ENCODE measurements around the gene HSPG2.
A peak's percentile ranks its signal among the peaks of the same experiment; 100 is the strongest.
"Not testable (repeated sequence)": the region's sequence is repeated elsewhere in the genome, so short reads cannot be mapped to it uniquely, and the experiment has no call there.

The HSPG2 gene

GRCh38 chr1:21946836-21947587, 9.9 kb upstream of the HSPG2 start:
- Histone ChIP-seq H3K36me3 (ENCODE audit: control insufficient read depth in 4 of 4, insufficient read depth in 4 of 4, low read length in 3 of 4) (no peaks in the 10 kb centered on the region), H3K27me3 (replicated peaks in 2 of 5; ENCODE audit: control insufficient read depth in 4 of 5, insufficient read depth in 5 of 5, low read length in 4 of 5) (no peaks in the 10 kb centered on the region), H3K4me1 (ENCODE audit: control extremely low read depth in 1 of 4, control insufficient read depth in 4 of 4, insufficient read depth in 4 of 4, low read length in 3 of 4) (peaks cover 0 to 7% (median 6%) of the 10 kb centered on the region in 4 experiments), H3K27ac (ENCODE audit: insufficient read depth in 1 of 2, low read depth in 1 of 2, low read length in 2 of 2, poor library complexity in 1 of 2, severe bottlenecking in 2 of 2) (no peak overlapping the region), H3K9me3 (ENCODE audit: control extremely low read depth in 1 of 5, control insufficient read depth in 4 of 5, insufficient read depth in 2 of 5, low read depth in 1 of 5, low read length in 4 of 5) (no peaks in the 10 kb centered on the region), H3K4me3 (ENCODE audit: control insufficient read depth in 1 of 7, extremely low read depth in 1 of 7, insufficient read depth in 4 of 7, low read depth in 2 of 7, low read length in 6 of 7) (no peak overlapping the region)
- DNase-seq: peak in 2 of 3 donors; percentile 49 to 58
- POLR2A ChIA-PET: interaction anchor here (1.5 kb wide), 1 partner anchor 12 kb away, joined by 3 read pairs; no protein-coding TSS in a partner anchor
- CTCF ChIA-PET: interaction anchor here (0.9 to 2.1 kb wide), 4 partner anchors 10 to 35 kb away, joined by 3 to 5 read pairs (median 3); partner anchors contain the start of gene HSPG2
- WGBS (ENCODE audit: insufficient coverage): 76% methylated on average over 9 of the region's 11 CpGs

GRCh38 chr1:21944733-21945073, 7.6 kb upstream of the HSPG2 start:
- WGBS (ENCODE audit: insufficient coverage): 100% methylated on average over 1 of the region's 3 CpGs
- ChIA-PET POLR2A (no interaction called here), CTCF (interaction anchor here (1.3 to 1.8 kb wide), 2 partner anchors 11 to 42 kb away, joined by 3 to 5 read pairs; no protein-coding TSS in a partner anchor)
- H3K9me3 ChIP-seq (ENCODE audit: control extremely low read depth in 1 of 5, control insufficient read depth in 4 of 5, insufficient read depth in 2 of 5, low read depth in 1 of 5, low read length in 4 of 5): no peaks in the 10 kb centered on the region
- peaks cover 0 to 15% (median 11%) of the 10 kb centered on the region in 4 experiments for H3K4me1 ChIP-seq (ENCODE audit: control extremely low read depth in 1 of 4, control insufficient read depth in 4 of 4, insufficient read depth in 4 of 4, low read length in 3 of 4)
- H3K4me3 ChIP-seq (ENCODE audit: control insufficient read depth in 1 of 7, extremely low read depth in 1 of 7, insufficient read depth in 4 of 7, low read depth in 2 of 7, low read length in 6 of 7): no peak overlapping the region
- no peak overlapping the region for H3K27ac ChIP-seq (ENCODE audit: insufficient read depth in 1 of 2, low read depth in 1 of 2, low read length in 2 of 2, poor library complexity in 1 of 2, severe bottlenecking in 2 of 2)
- H3K27me3 ChIP-seq (replicated peaks in 2 of 5; ENCODE audit: control insufficient read depth in 4 of 5, insufficient read depth in 5 of 5, low read length in 4 of 5): no peaks in the 10 kb centered on the region
- no peaks in the 10 kb centered on the region for H3K36me3 ChIP-seq (ENCODE audit: control insufficient read depth in 4 of 4, insufficient read depth in 4 of 4, low read length in 3 of 4)
- no peak for DNase-seq

GRCh38 chr1:21942959-21943640, 6.0 kb upstream of the HSPG2 start:
- DNase-seq: peak in 1 of 3 donors; percentile 27
- 70% methylated on average over 15 of the region's 19 CpGs for WGBS (ENCODE audit: insufficient coverage)
- H3K36me3 ChIP-seq (ENCODE audit: control insufficient read depth in 4 of 4, insufficient read depth in 4 of 4, low read length in 3 of 4); CTCF ChIA-PET; H3K4me3 ChIP-seq (ENCODE audit: control insufficient read depth in 1 of 7, extremely low read depth in 1 of 7, insufficient read depth in 4 of 7, low read depth in 2 of 7, low read length in 6 of 7); H3K27me3 ChIP-seq (replicated peaks in 2 of 5; ENCODE audit: control insufficient read depth in 4 of 5, insufficient read depth in 5 of 5, low read length in 4 of 5); POLR2A ChIA-PET; H3K9me3 ChIP-seq (ENCODE audit: control extremely low read depth in 1 of 5, control insufficient read depth in 4 of 5, insufficient read depth in 2 of 5, low read depth in 1 of 5, low read length in 4 of 5); H3K27ac ChIP-seq (ENCODE audit: insufficient read depth in 1 of 2, low read depth in 1 of 2, low read length in 2 of 2, poor library complexity in 1 of 2, severe bottlenecking in 2 of 2): not testable (repeated sequence)
- peaks cover 0 to 29% (median 24%) of the 10 kb centered on the region in 4 experiments for H3K4me1 ChIP-seq (ENCODE audit: control extremely low read depth in 1 of 4, control insufficient read depth in 4 of 4, insufficient read depth in 4 of 4, low read length in 3 of 4)

GRCh38 chr1:21942464-21942863, 5.4 kb upstream of the HSPG2 start:
- Histone ChIP-seq H3K9me3 (ENCODE audit: control extremely low read depth in 1 of 5, control insufficient read depth in 4 of 5, insufficient read depth in 2 of 5, low read depth in 1 of 5, low read length in 4 of 5) (no peaks in the 10 kb centered on the region), H3K4me3 (ENCODE audit: control insufficient read depth in 1 of 7, extremely low read depth in 1 of 7, insufficient read depth in 4 of 7, low read depth in 2 of 7, low read length in 6 of 7) (no peak overlapping the region), H3K36me3 (ENCODE audit: control insufficient read depth in 4 of 4, insufficient read depth in 4 of 4, low read length in 3 of 4) (no peaks in the 10 kb centered on the region), H3K4me1 (ENCODE audit: control extremely low read depth in 1 of 4, control insufficient read depth in 4 of 4, insufficient read depth in 4 of 4, low read length in 3 of 4) (peaks cover 2 to 35% (median 29%) of the 10 kb centered on the region in 4 experiments), H3K27me3 (replicated peaks in 2 of 5; ENCODE audit: control insufficient read depth in 4 of 5, insufficient read depth in 5 of 5, low read length in 4 of 5) (no peaks in the 10 kb centered on the region), H3K27ac (ENCODE audit: insufficient read depth in 1 of 2, low read depth in 1 of 2, low read length in 2 of 2, poor library complexity in 1 of 2, severe bottlenecking in 2 of 2) (no peak overlapping the region)
- DNase-seq: no peak
- 88% methylated on average over 10 of the region's 10 CpGs for WGBS (ENCODE audit: insufficient coverage)
- ChIA-PET CTCF (interaction anchor here (1.0 to 1.2 kb wide), 2 partner anchors 8 to 14 kb away, joined by 3 read pairs; no protein-coding TSS in a partner anchor), POLR2A (no interaction called here)

GRCh38 chr1:21941370-21941769, 4.3 kb upstream of the HSPG2 start:
- POLR2A ChIA-PET: no interaction called here

GRCh38 chr1:21940492-21940891, 3.4 kb upstream of the HSPG2 start:
- H3K27me3 ChIP-seq (replicated peaks in 2 of 5; ENCODE audit: control insufficient read depth in 4 of 5, insufficient read depth in 5 of 5, low read length in 4 of 5): no peaks in the 10 kb centered on the region
- no peak for DNase-seq
- WGBS (ENCODE audit: insufficient coverage): no CpG with 5 or more reads among the region's 2 CpGs
- H3K27ac ChIP-seq (ENCODE audit: insufficient read depth in 1 of 2, low read depth in 1 of 2, low read length in 2 of 2, poor library complexity in 1 of 2, severe bottlenecking in 2 of 2): no peak overlapping the region
- ChIA-PET CTCF (interaction anchor here (2.5 to 3.0 kb wide), 2 partner anchors 11 to 23 kb away, joined by 11 to 12 read pairs; no protein-coding TSS in a partner anchor), POLR2A (no interaction called here)
- peaks cover 2 to 41% (median 36%) of the 10 kb centered on the region in 4 experiments for H3K4me1 ChIP-seq (ENCODE audit: control extremely low read depth in 1 of 4, control insufficient read depth in 4 of 4, insufficient read depth in 4 of 4, low read length in 3 of 4)
- no peaks in the 10 kb centered on the region for H3K9me3 ChIP-seq (ENCODE audit: control extremely low read depth in 1 of 5, control insufficient read depth in 4 of 5, insufficient read depth in 2 of 5, low read depth in 1 of 5, low read length in 4 of 5)
- no peaks in the 10 kb centered on the region for H3K36me3 ChIP-seq (ENCODE audit: control insufficient read depth in 4 of 4, insufficient read depth in 4 of 4, low read length in 3 of 4)
- H3K4me3 ChIP-seq (ENCODE audit: control insufficient read depth in 1 of 7, extremely low read depth in 1 of 7, insufficient read depth in 4 of 7, low read depth in 2 of 7, low read length in 6 of 7): no peak overlapping the region

More at GRCh38 chr1:21941370-21941769, 4.3 kb upstream of the HSPG2 start:
- H3K27ac ChIP-seq (ENCODE audit: insufficient read depth in 1 of 2, low read depth in 1 of 2, low read length in 2 of 2, poor library complexity in 1 of 2, severe bottlenecking in 2 of 2): no peak overlapping the region
- no peaks in the 10 kb centered on the region for H3K27me3 ChIP-seq (replicated peaks in 2 of 5; ENCODE audit: control insufficient read depth in 4 of 5, insufficient read depth in 5 of 5, low read length in 4 of 5)
- no peaks in the 10 kb centered on the region for H3K9me3 ChIP-seq (ENCODE audit: control extremely low read depth in 1 of 5, control insufficient read depth in 4 of 5, insufficient read depth in 2 of 5, low read depth in 1 of 5, low read length in 4 of 5)
- WGBS (ENCODE audit: insufficient coverage): 100% methylated on average over 1 of the region's 5 CpGs
- peaks cover 2 to 32% (median 27%) of the 10 kb centered on the region in 4 experiments for H3K4me1 ChIP-seq (ENCODE audit: control extremely low read depth in 1 of 4, control insufficient read depth in 4 of 4, insufficient read depth in 4 of 4, low read length in 3 of 4)
- DNase-seq: no peak
- no peaks in the 10 kb centered on the region for H3K36me3 ChIP-seq (ENCODE audit: control insufficient read depth in 4 of 4, insufficient read depth in 4 of 4, low read length in 3 of 4)
- CTCF ChIA-PET: interaction anchor here (1.2 kb wide), 1 partner anchor 15 kb away, joined by 3 read pairs; no protein-coding TSS in a partner anchor
- no peak overlapping the region for H3K4me3 ChIP-seq (ENCODE audit: control insufficient read depth in 1 of 7, extremely low read depth in 1 of 7, insufficient read depth in 4 of 7, low read depth in 2 of 7, low read length in 6 of 7)
